GM19043 (cell line): Measurements from ENCODE around the gene TIAM1.

Experiments
- ATAC-seq: cut with Tn5 transposase; IDR thresholded peaks from one replicate; pipeline ENCODE4 v1.9.1; 2021; ENCODE audit warnings: low read depth; ENCODE audit not compliant: unreplicated experiment

TIAM1 gene

DNA sequence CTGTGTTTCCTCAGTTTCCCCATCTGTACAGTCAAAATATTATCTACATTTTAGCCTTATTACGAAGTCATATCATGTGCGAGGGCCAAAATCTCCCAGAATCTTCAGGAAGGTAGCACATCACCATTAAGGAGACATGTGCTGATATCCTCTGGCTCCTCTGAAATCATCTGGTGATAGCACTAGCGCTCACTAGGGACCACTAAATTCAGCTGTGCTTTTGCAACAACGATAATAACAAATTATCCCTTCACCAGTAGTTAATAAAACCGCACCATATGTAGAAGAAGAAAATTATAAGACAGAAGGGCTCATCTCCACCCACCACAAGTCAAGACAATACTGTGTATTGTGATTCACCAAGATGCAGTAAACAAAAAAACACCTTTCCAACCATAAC, 53.3 kb downstream of the TIAM1 start:
- no peak for ATAC-seq

DNA sequence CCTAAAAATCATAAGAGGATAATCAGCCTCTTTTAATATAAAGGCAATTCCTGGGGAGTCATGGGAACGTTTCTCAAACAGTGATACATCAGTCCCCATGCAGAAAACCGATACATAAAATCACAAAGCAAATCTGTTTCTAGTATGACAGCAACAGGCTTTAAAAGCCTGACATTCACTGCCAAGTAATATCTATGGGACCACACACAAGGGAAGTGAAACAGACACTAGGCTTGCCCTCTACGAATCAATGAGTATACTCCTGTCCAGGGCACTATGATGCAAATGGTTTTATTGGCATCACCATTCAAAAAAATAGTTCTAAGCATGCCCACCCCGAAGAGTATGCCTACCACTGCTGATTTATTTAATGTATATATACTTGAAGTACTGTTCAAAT, 54.4 kb downstream of the TIAM1 start:
- no peak for ATAC-seq

DNA sequence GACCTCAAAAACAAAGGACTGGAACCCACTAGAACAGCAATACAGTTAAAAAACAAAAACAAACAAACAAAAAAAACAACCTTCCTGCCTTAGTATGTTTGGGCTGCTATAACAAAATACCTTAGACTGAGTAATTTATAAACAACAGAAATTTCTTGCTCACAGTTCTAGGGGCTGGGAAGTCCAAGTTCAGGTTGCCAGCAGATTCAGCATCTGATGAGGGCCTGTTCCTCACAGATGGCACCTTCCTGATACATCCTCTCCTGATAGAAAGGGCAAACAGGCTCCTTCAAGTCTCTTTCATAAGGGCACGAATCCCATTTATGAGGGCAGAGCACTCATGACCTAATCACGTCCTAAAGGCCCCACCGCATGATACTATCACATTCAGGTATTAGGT, 55.9 kb downstream of the TIAM1 start:
- no peak for ATAC-seq

DNA sequence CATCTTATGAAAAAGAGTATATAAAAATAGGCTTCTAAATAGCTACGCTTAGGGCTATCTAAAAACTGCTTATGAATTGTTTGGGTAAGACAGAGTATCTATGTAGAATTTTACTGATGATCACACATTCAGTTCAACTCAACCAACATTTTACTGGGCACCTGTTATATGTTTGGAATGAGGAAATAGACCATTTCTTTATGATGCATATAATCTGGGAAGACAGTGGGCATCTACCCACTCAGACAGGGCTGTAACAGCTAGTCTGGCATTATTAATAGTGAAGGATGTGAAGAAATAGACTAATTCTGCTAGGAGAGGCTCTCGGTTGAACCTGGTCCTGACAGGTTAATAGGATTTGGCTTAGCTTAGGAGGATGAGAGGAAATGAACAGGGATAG, 56.9 kb downstream of the TIAM1 start:
- no peak for ATAC-seq

DNA sequence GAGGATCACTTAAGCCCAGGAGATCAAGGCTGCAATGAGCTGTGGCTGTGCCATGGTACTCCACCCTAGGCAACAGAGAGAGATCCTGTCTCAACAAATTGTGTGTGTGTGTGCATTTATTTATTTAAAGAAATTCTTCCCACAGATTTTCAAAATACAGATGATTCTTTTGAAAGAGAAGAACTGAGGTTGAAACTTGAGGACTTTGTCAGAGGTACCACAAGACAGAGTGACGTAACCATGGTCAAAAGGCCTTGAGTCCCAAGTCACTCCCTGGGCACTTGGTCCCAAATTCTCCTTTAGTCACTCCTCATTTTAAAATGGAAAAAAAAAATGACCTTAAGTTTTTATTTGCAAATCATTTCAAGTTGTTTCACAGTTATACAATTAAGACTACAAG, 57.4 kb downstream of the TIAM1 start:
- no peak for ATAC-seq

DNA sequence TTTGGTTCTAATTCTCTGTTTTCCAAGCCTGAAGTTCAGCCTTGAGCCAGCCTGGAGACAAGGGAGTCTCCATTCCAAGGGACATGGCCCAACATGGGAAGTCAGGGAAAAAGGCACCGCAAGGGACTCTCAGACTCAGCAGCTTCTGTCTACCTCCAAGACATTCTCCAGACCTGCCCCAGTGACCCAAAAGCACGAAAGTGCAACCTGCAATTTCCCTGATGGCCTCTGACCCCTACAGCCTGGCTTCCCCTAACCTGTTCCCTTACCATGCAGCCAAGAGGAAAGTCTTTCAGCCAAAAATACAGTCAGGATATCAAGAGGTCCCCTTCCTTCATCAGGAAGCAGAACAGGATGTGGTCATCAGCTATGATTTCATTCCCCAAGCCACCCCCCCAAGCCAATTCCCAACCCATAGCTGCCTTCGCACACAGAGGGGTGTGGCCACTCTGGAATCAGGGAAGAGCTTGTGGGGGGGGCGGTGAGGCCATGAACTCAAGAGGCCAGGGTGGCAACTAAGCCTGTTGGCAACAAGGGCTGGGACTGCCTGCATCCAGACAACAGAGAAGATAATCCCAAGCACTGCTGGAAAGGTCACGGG, 59.2 kb downstream of the TIAM1 start:
- ATAC-seq = no peak

DNA sequence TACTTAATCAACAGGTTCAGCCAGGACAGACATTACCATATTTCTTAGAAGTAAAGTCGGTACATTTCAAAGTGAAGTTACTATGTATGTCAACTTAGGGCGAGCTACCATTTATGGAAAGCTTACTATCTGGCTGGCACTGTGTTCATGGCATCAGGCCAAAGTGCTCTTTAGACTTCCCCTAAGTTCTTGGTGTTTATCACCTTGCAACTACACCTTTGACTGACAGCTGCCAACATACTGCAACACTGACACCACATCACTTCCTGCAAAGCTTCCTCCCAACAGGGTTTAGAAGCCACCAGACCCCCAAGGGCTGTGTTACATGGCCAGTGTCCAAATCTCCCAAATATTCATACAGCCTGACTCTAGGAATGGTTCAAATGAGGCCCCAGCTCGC, 61.0 kb downstream of the TIAM1 start:
- ATAC-seq = no peak

DNA sequence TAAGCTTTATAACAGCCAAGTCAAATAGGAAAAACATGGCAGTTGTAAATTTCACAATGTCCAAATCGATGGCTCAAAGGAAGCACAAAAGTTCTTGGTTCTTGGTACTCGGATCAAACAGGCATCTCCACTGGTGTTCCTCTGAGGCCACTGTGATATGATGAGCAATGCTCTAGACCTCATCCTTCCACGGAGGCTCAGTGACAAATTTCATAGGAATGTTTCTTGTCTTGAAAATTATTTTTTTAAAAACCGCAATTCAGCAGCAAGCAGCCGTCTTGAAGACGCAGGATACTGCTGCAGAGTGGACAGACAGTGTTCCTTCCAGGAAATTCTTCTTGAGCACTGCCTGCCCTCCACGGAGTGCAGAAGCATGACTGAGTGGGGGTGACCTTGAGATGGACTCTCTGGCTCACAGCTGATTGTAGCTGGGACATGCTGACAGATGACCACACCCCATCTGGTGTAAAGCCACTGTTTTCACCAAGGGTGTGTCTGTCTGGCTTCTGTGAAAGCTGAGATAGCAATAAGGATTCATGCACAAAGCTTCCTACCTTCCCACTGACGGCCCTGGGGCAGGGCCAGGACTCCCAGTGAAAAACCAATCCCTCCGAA, 61.9 kb downstream of the TIAM1 start:
- ATAC-seq = no peak

DNA sequence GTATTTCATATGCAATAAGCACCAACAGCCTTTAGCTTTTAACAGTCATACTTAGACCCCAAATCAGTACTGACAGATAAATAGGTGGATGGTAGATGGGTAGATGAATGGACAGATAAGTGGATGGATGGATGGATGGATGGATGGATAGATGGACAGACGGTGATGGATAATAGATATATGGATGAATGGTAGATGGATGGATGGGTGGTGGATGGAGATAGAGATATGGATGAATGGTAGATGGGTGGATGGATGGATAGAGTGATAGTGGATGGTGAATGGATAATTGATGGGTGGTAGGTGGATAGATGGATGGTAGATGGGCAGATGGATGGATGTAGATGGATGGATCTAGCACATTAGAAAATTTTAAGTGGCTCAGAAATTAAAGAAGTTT, 62.5 kb downstream of the TIAM1 start:
- ATAC-seq = no peak

DNA sequence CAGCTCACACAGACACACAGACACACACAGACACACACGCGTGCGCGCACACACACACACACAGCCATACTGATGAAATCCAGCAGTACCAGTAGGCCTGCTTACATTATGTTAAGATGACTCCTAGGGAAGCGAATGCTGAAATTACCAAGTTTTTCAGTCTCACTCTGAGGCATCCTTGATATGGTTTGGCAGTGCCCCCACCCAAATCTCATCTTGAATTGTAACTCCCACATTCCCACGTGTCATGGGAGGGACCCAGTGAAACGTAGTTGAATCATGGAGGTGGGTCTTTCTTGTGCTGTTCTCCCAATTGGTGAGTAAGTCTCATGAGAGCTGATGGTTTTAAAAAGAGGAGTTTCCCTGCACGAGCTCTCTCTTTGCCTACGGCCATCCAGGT, 64.1 kb downstream of the TIAM1 start:
- no peak for ATAC-seq

DNA sequence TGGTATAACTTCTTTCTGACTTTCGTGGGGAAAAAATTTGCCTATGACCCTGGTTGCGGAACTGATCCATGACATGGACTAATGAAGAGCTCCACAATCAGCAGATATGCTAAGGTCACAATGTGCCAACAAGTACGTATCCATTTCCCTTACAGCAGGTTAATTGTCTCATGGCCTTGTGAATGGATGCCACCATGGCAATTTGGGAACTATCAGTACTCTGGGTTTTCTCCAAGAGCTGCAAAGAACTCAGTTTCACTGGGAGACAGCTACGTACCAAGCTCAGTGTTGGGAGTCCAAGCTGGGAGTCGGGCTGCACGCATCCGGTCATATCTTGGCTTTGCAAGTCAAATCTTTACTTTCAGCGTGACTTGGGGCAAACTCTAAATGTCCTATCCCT, 64.8 kb downstream of the TIAM1 start:
- no peak for ATAC-seq

DNA sequence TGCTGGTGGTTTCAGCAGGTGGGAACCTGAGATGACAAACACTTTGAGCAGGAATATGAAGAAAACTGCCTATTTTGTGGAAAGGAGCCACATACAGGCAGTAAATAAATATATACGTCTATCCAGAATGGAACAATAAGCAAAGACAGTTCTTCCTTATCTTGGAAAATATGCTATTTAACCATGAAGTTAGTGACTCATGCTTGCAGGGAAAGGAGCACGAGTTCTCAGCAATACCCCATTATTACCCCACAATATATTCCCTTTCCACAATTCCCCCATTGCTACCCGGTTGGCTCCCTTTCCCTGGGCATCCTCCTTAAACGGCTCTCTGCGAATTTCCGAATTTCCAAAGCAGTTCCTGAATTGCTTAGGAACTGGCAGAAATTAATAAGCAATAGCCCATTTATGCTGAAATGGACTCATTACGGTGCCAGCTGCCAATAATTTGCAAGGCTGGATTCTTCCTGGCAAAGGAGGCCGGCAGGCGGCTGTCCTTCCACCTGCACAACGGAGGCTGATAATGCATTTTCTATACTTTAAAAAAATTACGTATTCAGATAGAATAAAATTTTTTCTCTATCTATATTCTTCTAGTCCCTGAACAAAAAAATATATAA, 65.4 kb downstream of the TIAM1 start:
- no peak for ATAC-seq

DNA sequence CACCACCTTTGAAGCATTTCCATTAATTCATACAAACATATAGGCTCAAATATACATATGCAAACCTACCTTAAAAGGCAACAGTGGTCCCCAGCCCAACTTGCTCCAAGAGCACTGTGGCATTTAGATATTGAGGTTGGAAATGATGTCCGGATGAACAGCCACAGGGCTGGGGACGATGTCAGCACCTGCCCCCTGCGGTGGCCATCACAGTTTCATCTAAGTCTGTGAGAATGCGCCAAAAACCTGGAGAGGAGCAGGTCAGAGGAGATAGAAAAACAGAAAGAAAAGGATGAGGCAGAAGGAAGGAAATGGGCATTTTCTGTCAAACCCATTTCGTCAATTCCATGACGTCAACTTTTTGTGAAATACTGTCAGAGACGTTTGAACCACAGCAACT, 67.4 kb downstream of the TIAM1 start:
- no peak for ATAC-seq

DNA sequence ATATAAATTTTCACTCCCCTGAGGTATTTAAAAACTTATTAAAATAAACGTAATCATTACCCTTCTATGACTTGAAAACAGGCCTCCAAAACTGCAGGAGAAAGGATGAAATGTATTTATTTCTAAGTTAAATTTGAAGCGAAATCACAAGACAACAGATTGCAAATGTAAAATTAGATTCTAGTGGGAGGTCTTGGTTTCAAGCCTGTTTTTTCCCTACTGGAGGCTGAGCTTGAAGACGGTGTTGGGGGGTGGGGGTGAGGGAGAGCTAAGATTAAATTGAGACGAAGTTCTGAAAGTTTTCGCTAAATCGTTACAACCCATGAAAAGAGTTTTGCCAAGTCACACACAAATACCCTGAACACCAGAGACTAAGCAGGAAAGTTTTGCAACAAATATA, 68.2 kb downstream of the TIAM1 start:
- ATAC-seq = no peak

DNA sequence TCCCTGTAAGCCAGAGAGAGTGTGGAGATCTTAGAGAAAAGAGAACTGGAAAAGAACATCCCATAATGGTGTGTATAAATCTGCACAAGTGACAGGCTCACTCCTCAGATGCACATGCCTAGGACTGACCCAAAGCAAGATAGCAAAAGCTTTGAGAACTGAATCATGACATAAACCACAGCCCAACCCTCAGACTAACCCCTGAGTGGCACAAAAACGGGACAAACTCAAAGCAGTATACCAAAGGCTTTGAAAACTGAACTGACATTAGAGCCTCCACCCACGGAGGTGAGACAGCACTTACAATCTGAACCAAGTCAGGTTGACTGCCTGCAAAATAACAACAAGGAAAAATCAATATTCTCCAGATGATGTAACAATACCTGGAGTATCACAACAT, 70.8 kb downstream of the TIAM1 start:
- no peak for ATAC-seq

DNA sequence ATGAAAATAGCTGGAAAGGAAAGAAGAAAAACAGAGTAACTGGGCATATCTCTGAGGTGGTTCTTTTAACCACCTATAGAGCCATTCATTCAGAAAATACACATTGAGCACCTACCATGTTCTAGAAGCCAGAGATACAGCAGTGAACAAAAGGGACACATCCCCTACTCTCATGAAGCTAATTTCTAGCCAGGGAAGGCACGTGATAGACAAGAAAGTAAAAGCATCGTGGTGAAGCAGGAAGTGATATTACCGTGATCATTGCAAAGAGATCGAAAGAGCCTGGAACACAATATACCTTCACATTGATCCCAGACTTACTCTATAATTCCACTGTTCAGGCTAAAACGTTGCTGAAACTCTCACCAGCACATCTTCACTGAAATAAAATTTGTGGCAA, 76.0 kb downstream of the TIAM1 start:
- ATAC-seq = no peak

DNA sequence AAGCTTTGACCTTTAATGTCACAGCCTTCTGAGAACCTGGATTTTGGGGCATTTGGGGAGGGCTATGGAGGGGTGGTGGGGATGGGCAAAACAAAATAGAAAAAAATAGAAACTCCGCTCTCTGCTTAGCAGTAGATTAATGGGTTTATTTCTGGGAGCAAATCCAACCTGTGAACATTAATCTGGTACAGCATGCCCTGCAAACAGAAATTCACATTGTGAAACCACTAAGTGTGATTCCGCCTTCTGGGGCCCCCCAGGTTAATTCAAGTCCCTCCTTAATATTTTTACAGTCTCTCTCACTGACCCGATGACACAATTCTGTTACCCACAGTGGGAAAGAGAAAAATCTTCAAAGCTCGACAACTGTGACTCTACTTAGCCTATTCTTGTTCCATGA, 76.4 kb downstream of the TIAM1 start:
- ATAC-seq = no peak

DNA sequence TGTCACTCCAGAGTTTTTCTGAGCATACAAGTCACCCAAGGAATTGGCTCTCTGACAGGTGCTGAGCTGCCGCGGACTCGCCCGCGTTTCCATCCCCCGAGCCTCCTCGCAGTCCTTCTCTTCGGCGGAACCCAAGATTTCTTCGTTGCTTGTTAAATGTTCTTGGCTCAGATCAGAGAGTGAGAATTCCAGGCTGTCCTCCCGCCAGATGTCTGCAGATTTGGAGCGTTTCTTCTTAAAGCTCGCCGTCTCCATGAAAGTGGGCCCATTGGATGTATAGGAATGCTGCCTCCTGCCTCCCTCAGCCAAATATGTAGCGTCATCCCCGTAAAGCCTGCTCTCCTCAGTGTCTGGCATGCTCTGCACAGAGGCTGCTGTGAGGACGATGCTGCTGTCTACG, 77.8 kb downstream of the TIAM1 start:
- no peak for ATAC-seq

DNA sequence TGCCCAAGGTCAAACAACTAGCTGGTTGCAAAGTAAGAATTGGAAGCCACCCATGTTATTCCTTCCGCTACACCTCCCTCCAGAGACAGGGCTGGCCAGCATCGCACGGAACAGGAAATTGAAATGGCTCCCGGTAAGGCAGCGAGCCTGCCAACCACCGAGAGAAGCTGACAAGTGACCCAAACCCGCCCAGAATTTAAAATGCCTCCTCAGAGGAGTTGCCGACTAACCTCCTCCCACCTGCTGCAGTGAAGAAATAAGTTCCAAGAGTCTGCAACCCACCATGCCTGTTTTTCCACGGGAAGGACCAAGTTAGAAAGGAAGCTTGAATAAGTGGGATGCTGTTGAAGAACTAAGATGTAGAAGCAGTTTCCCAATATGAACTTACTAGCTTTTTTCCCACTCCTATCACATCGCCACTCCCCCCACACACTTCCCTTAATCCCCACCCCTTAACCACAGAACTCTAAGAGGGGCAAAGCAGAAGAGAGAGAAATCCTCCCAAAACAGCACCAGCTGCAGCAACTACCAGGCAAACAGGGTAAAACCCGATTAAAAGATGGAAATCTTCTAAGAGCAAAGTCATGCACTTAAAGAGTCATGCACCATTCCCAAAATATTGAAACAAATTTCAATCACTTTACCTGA, 78.6 kb downstream of the TIAM1 start:
- no peak for ATAC-seq

DNA sequence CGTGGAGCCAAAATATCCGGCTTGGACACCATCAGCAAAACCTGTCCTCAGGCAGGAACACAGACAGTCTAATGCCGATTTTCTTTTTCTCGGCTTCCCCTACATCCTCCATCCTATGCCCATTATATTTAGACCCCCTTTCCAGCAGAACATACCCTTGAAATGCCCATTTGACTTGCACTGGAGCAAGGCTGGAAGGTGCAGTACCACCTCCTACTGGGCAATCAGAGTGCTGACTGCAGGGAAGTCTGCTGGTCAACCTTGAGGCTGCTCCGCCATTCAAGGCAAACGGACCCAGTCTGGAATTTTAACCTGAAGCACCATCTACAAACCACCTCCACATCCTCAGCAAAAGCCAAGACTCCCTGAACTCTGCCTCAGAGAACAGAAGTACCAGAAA, 79.5 kb downstream of the TIAM1 start:
- ATAC-seq = no peak

DNA sequence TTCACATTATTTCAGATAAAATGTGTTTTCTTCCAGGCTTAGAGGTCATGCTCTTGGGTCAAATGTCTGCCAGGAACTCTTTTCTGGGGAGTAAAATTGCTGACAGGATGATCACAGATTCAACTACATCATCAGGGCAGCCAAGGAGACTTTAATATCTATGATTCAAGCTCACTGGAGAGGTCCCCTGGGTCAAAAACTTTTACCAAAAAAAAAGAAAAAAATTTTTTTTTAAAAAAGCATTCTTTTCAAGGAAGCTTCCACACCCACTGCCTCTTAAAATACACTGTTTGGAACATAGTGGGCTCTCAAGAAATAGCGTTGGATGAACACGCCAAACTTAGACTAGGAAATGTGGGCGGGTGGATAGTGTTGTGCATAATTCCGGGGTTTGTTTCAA, 81.3 kb downstream of the TIAM1 start:
- no peak for ATAC-seq

DNA sequence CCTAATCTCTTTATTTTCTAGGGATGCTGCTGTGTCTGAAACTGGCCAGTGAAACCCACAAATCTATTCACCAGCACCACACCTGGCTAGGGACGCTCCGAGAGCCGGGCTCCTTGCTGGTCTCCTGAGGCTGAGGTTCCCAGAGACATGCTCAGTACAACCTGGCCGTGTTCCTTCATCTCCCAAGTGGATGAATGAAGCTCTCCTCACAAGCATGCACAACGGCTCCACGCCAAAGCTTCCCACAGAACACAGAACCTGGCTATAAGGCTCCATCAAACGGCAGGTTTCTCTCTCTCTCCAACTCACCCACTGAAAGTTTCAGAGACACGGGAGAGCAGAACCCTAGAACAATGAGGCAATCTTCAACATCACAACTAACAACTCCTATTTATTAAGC, 82.3 kb downstream of the TIAM1 start:
- ATAC-seq = no peak
